Right kidney (tissue), 9 donors: ENCODE results near the gene PLXDC2.
"Not testable (repeated sequence)": the region's sequence is repeated elsewhere in the genome, so short reads cannot be mapped to it uniquely, and the experiment has no call there.

Source experiments
- DNase-seq: peaks from one replicate; pipeline ENCODE4 v3.0.0-alpha.2; 2016
- long read RNA-seq, 8 donors: transcript quantifications; one replicate each; lab custom pipeline, GENCODE V29; 2026

The PLXDC2 gene
- long read RNA-seq, donor 1, full-length matches to known transcripts: 5 of 12 reads
- long read RNA-seq, donor 1, partial matches to known transcripts: 7 of 12 reads
- long read RNA-seq, donor 1, other reads (novel, unspliced or antisense): 0 of 12 reads
- long read RNA-seq, donor 2, full-length matches to known transcripts: 2 of 2 reads
- long read RNA-seq, donor 2, partial matches to known transcripts: 0 of 2 reads
- long read RNA-seq, donor 2, other reads (novel, unspliced or antisense): 0 of 2 reads
- long read RNA-seq, donor 3, full-length matches to known transcripts: 3 of 3 reads
- long read RNA-seq, donor 3, partial matches to known transcripts: 0 of 3 reads
- long read RNA-seq, donor 3, other reads (novel, unspliced or antisense): 0 of 3 reads
- long read RNA-seq, donor 4, full-length matches to known transcripts: 3 of 3 reads
- long read RNA-seq, donor 4, partial matches to known transcripts: 0 of 3 reads
- long read RNA-seq, donor 4, other reads (novel, unspliced or antisense): 0 of 3 reads
- long read RNA-seq, donor 5, full-length matches to known transcripts: 5 of 5 reads
- long read RNA-seq, donor 5, partial matches to known transcripts: 0 of 5 reads
- long read RNA-seq, donor 5, other reads (novel, unspliced or antisense): 0 of 5 reads
- long read RNA-seq, donor 6, partial matches to known transcripts: 10 of 10 reads
- long read RNA-seq, donor 6, other reads (novel, unspliced or antisense): 0 of 10 reads
- long read RNA-seq, donor 7, full-length matches to known transcripts: 4 of 4 reads
- long read RNA-seq, donor 7, partial matches to known transcripts: 0 of 4 reads
- long read RNA-seq, donor 7, other reads (novel, unspliced or antisense): 0 of 4 reads
- long read RNA-seq, donor 8, full-length matches to known transcripts: 5 of 5 reads
- long read RNA-seq, donor 8, partial matches to known transcripts: 0 of 5 reads
- long read RNA-seq, donor 8, other reads (novel, unspliced or antisense): 0 of 5 reads

GRCh38 chr10:19816411-19817230 lies at the start of gene PLXDC2:
Gene PLXDC2, plus strand, starts transcription at chr10:19816432.
- DNase-seq: peak; percentile 92

GRCh38 chr10:19767876-19768275 lies 48.4 kb upstream of the PLXDC2 start:
- DNase-seq: no peak

GRCh38 chr10:19769826-19770225 lies 46.4 kb upstream of the PLXDC2 start:
- not testable (repeated sequence) for DNase-seq

GRCh38 chr10:19772972-19773371 lies 43.3 kb upstream of the PLXDC2 start:
- no peak for DNase-seq

GRCh38 chr10:19775296-19775695 lies 40.9 kb upstream of the PLXDC2 start:
- no peak for DNase-seq

- no peak for DNase-seq
These were observed 38.4 kb upstream of the PLXDC2 start for GRCh38 chr10:19777806-19778205.

- DNase-seq: no peak
These were observed 37.2 kb upstream of the PLXDC2 start for GRCh38 chr10:19778996-19779395.

GRCh38 chr10:19782430-19783089 lies 33.7 kb upstream of the PLXDC2 start:
- no peak for DNase-seq

- DNase-seq: no peak
These were observed 32.5 kb upstream of the PLXDC2 start for GRCh38 chr10:19783721-19784120.

GRCh38 chr10:19785366-19785765 lies 30.9 kb upstream of the PLXDC2 start:
- DNase-seq: no peak

- no peak for DNase-seq
These were observed 28.1 kb upstream of the PLXDC2 start for GRCh38 chr10:19788075-19788686.

- no peak for DNase-seq
These were observed 27.3 kb upstream of the PLXDC2 start for GRCh38 chr10:19788902-19789301.

- no peak for DNase-seq
These were observed 26.6 kb upstream of the PLXDC2 start for GRCh38 chr10:19789607-19790006.

- DNase-seq: no peak
These were observed 25.2 kb upstream of the PLXDC2 start for GRCh38 chr10:19791032-19791431.

GRCh38 chr10:19795684-19796083 lies 20.5 kb upstream of the PLXDC2 start:
- DNase-seq: no peak

GRCh38 chr10:19800161-19800560 lies 16.1 kb upstream of the PLXDC2 start:
- no peak for DNase-seq

GRCh38 chr10:19801369-19801768 lies 14.9 kb upstream of the PLXDC2 start:
- DNase-seq: no peak

GRCh38 chr10:19803676-19804075 lies 12.6 kb upstream of the PLXDC2 start:
- DNase-seq: no peak

- DNase-seq: no peak
These were observed 6.8 kb upstream of the PLXDC2 start for GRCh38 chr10:19809481-19809880.

- no peak for DNase-seq
These were observed 4.7 kb upstream of the PLXDC2 start for GRCh38 chr10:19811540-19811939.

- DNase-seq: no peak
These were observed 3.3 kb upstream of the PLXDC2 start for GRCh38 chr10:19812976-19813375.
